Natural killer cell (primary cell): Measurements from ENCODE around the gene DISC1. TPM values are rescaled to one million over a fixed set of nuclear protein-coding genes. Genes with fewer than 3 reads are reported as not detected.
A peak's percentile ranks its signal among the peaks of the same experiment; 100 is the strongest.

Source experiments
- ATAC-seq, 3 donors: fragments of 150-1000 bp in 2 of 3; fragments of 200-7000 bp in 1 of 3; cut with Tn5 transposase; 1 replicate in 1 of 3; 2 replicates in 2 of 3; pipeline ENCODE4 v1.10.0; 2021; ENCODE audit warnings: mild to moderate bottlenecking in 2 of 3, moderate library complexity in 2 of 3
- DNase-seq, 2 donors: peaks; one replicate each; pipeline versions ENCODE4 v3.0.0 to v3.0.0-alpha.2; 2013 to 2021; ENCODE audit warnings: mixed read lengths in 1 of 2
- H3K27ac ChIP-seq: one replicate; pipeline ENCODE4 v1.5.1; 2013; ENCODE audit warnings: mild to moderate bottlenecking, low read length
- H3K27me3 ChIP-seq: one replicate; pipeline ENCODE4 v1.6.1; 2013; ENCODE audit warnings: low read length; ENCODE audit not compliant: control insufficient read depth, insufficient read depth
- H3K36me3 ChIP-seq: one replicate; pipeline ENCODE4 v1.6.1; 2013; ENCODE audit warnings: low read length; ENCODE audit not compliant: control insufficient read depth, insufficient read depth
- H3K4me1 ChIP-seq: one replicate; pipeline ENCODE4 v1.6.1; 2013; ENCODE audit warnings: low read length; ENCODE audit not compliant: control insufficient read depth, insufficient read depth
- H3K4me3 ChIP-seq: one replicate; pipeline ENCODE4 v1.5.1; 2013; ENCODE audit warnings: low read length
- H3K9me3 ChIP-seq: one replicate; pipeline ENCODE4 v1.6.1; 2013; ENCODE audit warnings: low read length; ENCODE audit not compliant: control insufficient read depth, insufficient read depth
- H3K27ac Mint-ChIP-seq, 2 donors: one replicate each; pipeline ENCODE4 v1.8.0; 2022; ENCODE audit warnings: mild to moderate bottlenecking in 2 of 2, mixed read lengths in 2 of 2, moderate library complexity in 1 of 2
- H3K27me3 Mint-ChIP-seq, 2 donors: one replicate each; pipeline ENCODE4 v1.8.0; 2022; ENCODE audit warnings: low read depth in 2 of 2, mixed read lengths in 2 of 2
- H3K36me3 Mint-ChIP-seq: one replicate; pipeline ENCODE4 v1.8.0; 2022; ENCODE audit warnings: mixed read lengths
- H3K4me1 Mint-ChIP-seq, 2 donors: one replicate each; pipeline ENCODE4 v1.8.0; 2022; ENCODE audit warnings: mixed read lengths in 2 of 2
- H3K4me3 Mint-ChIP-seq: one replicate; pipeline ENCODE4 v1.8.0; 2022; ENCODE audit warnings: mild to moderate bottlenecking, moderate library complexity, mixed read lengths
- H3K9me3 Mint-ChIP-seq, 2 donors: one replicate each; pipeline ENCODE4 v1.8.0; 2022; ENCODE audit warnings: mixed read lengths in 2 of 2
- CTCF ChIP-seq: fragments of 200-600 bp; IDR thresholded peaks from one replicate; pipeline ENCODE4 v1.8.0; 2022; ENCODE audit warnings: antibody characterized with exemption
- WGBS: methylation state at CpG from one replicate; pipeline ENCODE4 v1.1.7; 2013; ENCODE audit warnings: missing lambda C conversion rate; ENCODE audit not compliant: insufficient coverage; 5-methylcytosine and 5-hydroxymethylcytosine counted together
- intact Hi-C: fragments of 100-400 bp; cut with micrococcal nuclease; formaldehyde crosslinking; loops from one replicate; pipeline ENCODE4 v1.14.2; 2022
- total RNA-seq, 4 donors: library from RNA; stranded (reverse); fragments of 120-200 nt in 1 of 4; gene quantifications; one replicate each; pipeline versions ENCODE4 v1.2.3 to v1.2.4, GENCODE V29; 2013 to 2022

DISC1 gene
- total RNA-seq, 3 donors from 2014 or later (not counting 1 experiment from before 2014, with no cell fraction given), result 5.9 to 10.7 (median 9.7) TPM

- no peaks in the 10 kb centered on the region for H3K36me3 ChIP-seq
- Mint-ChIP-seq H3K4me1 (no peaks in the 10 kb centered on the region), H3K36me3 (peaks cover 17% of the 10 kb centered on the region), H3K27ac (no peak overlapping the region), H3K4me3 (no peak overlapping the region), H3K9me3 (peaks cover 4 to 8% of the 10 kb centered on the region in 2 donors), H3K27me3 (no peaks in the 10 kb centered on the region)
- intact Hi-C loops, result no loop called here
- no peak overlapping the region for H3K4me3 ChIP-seq
- peaks cover 7% of the 10 kb centered on the region for H3K9me3 ChIP-seq
- TF ChIP-seq CTCF, result no peak
- DNase-seq, result no peak
- no peak overlapping the region for H3K27ac ChIP-seq
- H3K27me3 ChIP-seq, result no peaks in the 10 kb centered on the region
- ATAC-seq, result no peak
- no peaks in the 10 kb centered on the region for H3K4me1 ChIP-seq
Measured at GRCh38 chr1:231751415-231751814, 124.8 kb downstream of the DISC1 start.

- H3K36me3 Mint-ChIP-seq, result peaks cover 17% of the 10 kb centered on the region
- WGBS, result 94% methylated on average over 3 of the region's 3 CpGs
Measured at GRCh38 chr1:231753313-231753712, 126.7 kb downstream of the DISC1 start.

DNA sequence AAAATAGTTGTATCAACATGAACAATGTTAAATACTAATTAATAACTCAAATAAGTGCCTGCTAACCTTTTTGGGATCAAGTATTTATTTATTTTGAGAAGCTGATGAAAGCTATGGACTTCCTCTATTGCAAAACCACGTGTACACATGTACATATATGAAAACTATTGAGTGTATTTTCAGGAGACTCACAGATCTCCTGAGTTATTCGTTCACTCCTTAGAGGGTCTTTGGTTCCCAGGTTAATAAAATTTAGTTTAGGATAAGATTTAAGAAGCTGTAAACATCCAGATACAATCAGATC, 130.5 kb downstream of the DISC1 start:
- Histone ChIP-seq H3K4me1 (no peaks in the 10 kb centered on the region), H3K36me3 (no peaks in the 10 kb centered on the region), H3K27ac (no peak overlapping the region), H3K9me3 (peaks cover 7% of the 10 kb centered on the region), H3K27me3 (no peaks in the 10 kb centered on the region), H3K4me3 (no peak overlapping the region)
- ATAC-seq (peak in 2 of 3 donors; percentile 45 to 50), DNase-seq (no peak)
- no peaks in the 10 kb centered on the region for H3K27me3 Mint-ChIP-seq
- H3K27ac Mint-ChIP-seq, result no peak overlapping the region
- intact Hi-C loops, result no loop called here
- peaks cover 9% of the 10 kb centered on the region for H3K36me3 Mint-ChIP-seq
- H3K9me3 Mint-ChIP-seq, result peaks cover 1 to 8% of the 10 kb centered on the region in 2 donors
- no CpG with 5 or more reads among the region's 2 CpGs for WGBS
- peak; percentile 62 for TF ChIP-seq CTCF
- no peaks in the 10 kb centered on the region for H3K4me1 Mint-ChIP-seq
- peak overlapping the region; percentile 41 for H3K4me3 Mint-ChIP-seq

More at GRCh38 chr1:231753313-231753712, 126.7 kb downstream of the DISC1 start:
- peaks cover 7% of the 10 kb centered on the region for H3K9me3 ChIP-seq
- H3K36me3 ChIP-seq, result no peaks in the 10 kb centered on the region
- no peak overlapping the region for H3K27ac ChIP-seq
- Mint-ChIP-seq H3K27ac (no peak overlapping the region), H3K27me3 (no peaks in the 10 kb centered on the region), H3K4me3 (no peak overlapping the region), H3K4me1 (no peaks in the 10 kb centered on the region), H3K9me3 (peaks cover 4 to 8% of the 10 kb centered on the region in 2 donors)
- H3K4me3 ChIP-seq, result no peak overlapping the region
- no peak for ATAC-seq
- no peaks in the 10 kb centered on the region for H3K4me1 ChIP-seq
- no peaks in the 10 kb centered on the region for H3K27me3 ChIP-seq
- no peak for DNase-seq
- intact Hi-C loops, result no loop called here
- TF ChIP-seq CTCF, result no peak

- H3K27ac ChIP-seq, result no peak overlapping the region
- intact Hi-C loops, result no loop called here
- 89% methylated on average over 8 of the region's 8 CpGs for WGBS
- no peaks in the 10 kb centered on the region for H3K27me3 Mint-ChIP-seq
- H3K4me3 Mint-ChIP-seq, result no peak overlapping the region
- DNase-seq (no peak), ATAC-seq (no peak)
- peaks cover 0 to 6% of the 10 kb centered on the region in 2 donors for H3K9me3 Mint-ChIP-seq
- peaks cover 8% of the 10 kb centered on the region for H3K36me3 Mint-ChIP-seq
- peaks cover 7% of the 10 kb centered on the region for H3K9me3 ChIP-seq
- H3K27me3 ChIP-seq, result no peaks in the 10 kb centered on the region
- H3K36me3 ChIP-seq, result no peaks in the 10 kb centered on the region
- no peak for TF ChIP-seq CTCF
- H3K27ac Mint-ChIP-seq, result no peak overlapping the region
- H3K4me1 ChIP-seq, result no peaks in the 10 kb centered on the region
- H3K4me1 Mint-ChIP-seq, result no peaks in the 10 kb centered on the region
- H3K4me3 ChIP-seq, result no peak overlapping the region
Measured at GRCh38 chr1:231757759-231758158, 131.2 kb downstream of the DISC1 start.
